SK-N-SH treated with all-trans-retinoic acid at 6 μM for 48 hours (cell line): ENCODE results near the gene ADD1.
A peak's percentile ranks its signal among the peaks of the same experiment; 100 is the strongest.

Experiments used
- ATAC-seq: fragments of 200-7000 bp; cut with Tn5 transposase; 3 replicates; pipeline ENCODE4 v1.9.1; 2020; ENCODE audit warnings: mild to moderate bottlenecking, moderate library complexity
- ARNTL ChIP-seq: fragments of 450-650 bp; formaldehyde crosslinking; IDR thresholded peaks from 2 replicates; pipeline ENCODE4 v1.5.0; 2020; ENCODE audit warnings: low read depth, mild to moderate bottlenecking, moderate library complexity, borderline replicate concordance
- BACH2 ChIP-seq: fragments of 250-450 bp; sonication (Bioruptor Pico); IDR thresholded peaks from 2 replicates; pipeline ENCODE4 v1.9.0; 2021; ENCODE audit warnings: mild to moderate bottlenecking, borderline replicate concordance
- CREB5 ChIP-seq: fragments of 250-450 bp; sonication (Bioruptor Pico); IDR thresholded peaks from 2 replicates; pipeline ENCODE4 v1.5.1; 2020; ENCODE audit warnings: low read depth, mild to moderate bottlenecking, moderate library complexity
- CSDC2 ChIP-seq: fragments of 250-450 bp; sonication (Bioruptor Pico); IDR thresholded peaks from 2 replicates; pipeline ENCODE4 v1.5.0; 2020; ENCODE audit warnings: mild to moderate bottlenecking, moderate library complexity
- CSRNP3 ChIP-seq: fragments of 250-450 bp; sonication (Bioruptor Pico); IDR thresholded peaks from 2 replicates; pipeline ENCODE4 v1.5.1; 2021; ENCODE audit warnings: mild to moderate bottlenecking, moderate library complexity
- ESRRG ChIP-seq: fragments of 250-450 bp; sonication (Bioruptor Pico); IDR thresholded peaks from 2 replicates; pipeline ENCODE4 v1.6.1; 2021; ENCODE audit warnings: mild to moderate bottlenecking
- GLIS3 ChIP-seq: fragments of 250-450 bp; sonication (Bioruptor Pico); IDR thresholded peaks from 2 replicates; pipeline ENCODE4 v1.5.0; 2020; ENCODE audit warnings: mild to moderate bottlenecking, moderate library complexity
- ISL1 ChIP-seq: fragments of 250-450 bp; sonication (Bioruptor Pico); IDR thresholded peaks from 2 replicates; pipeline ENCODE4 v2.1.2; 2022; ENCODE audit warnings: mild to moderate bottlenecking, moderate library complexity
- OSR1 ChIP-seq: fragments of 250-450 bp; sonication (Bioruptor Pico); IDR thresholded peaks from 2 replicates; pipeline ENCODE4 v1.8.0; 2022; ENCODE audit warnings: moderate library complexity, mild to moderate bottlenecking, inconsistent platforms
- PATZ1 ChIP-seq: fragments of 250-450 bp; sonication (Bioruptor Pico); IDR thresholded peaks from 2 replicates; pipeline ENCODE4 v1.8.0; 2020; ENCODE audit warnings: mild to moderate bottlenecking, moderate library complexity, borderline replicate concordance
- POU6F1 ChIP-seq: fragments of 250-450 bp; sonication (Bioruptor Pico); IDR thresholded peaks from 2 replicates; pipeline ENCODE4 v1.8.0; 2021; ENCODE audit warnings: low read depth, mild to moderate bottlenecking, moderate library complexity, borderline replicate concordance
- PPARA ChIP-seq: fragments of 250-450 bp; sonication (Bioruptor Pico); IDR thresholded peaks from 2 replicates; pipeline ENCODE4 v1.5.0; 2020; ENCODE audit warnings: mild to moderate bottlenecking, borderline replicate concordance
- RARB ChIP-seq: fragments of 250-450 bp; sonication (Bioruptor Pico); IDR thresholded peaks from 2 replicates; pipeline ENCODE4 v1.8.0; 2021; ENCODE audit warnings: mild to moderate bottlenecking, moderate library complexity
- SNAI2 ChIP-seq: fragments of 250-450 bp; sonication (Bioruptor Pico); IDR thresholded peaks from 2 replicates; pipeline ENCODE4 v1.5.0; 2020; ENCODE audit warnings: mild to moderate bottlenecking, moderate library complexity
- TOX ChIP-seq: fragments of 250-450 bp; sonication (Bioruptor Pico); IDR thresholded peaks from 2 replicates; pipeline ENCODE4 v1.8.0; 2021; ENCODE audit warnings: mild to moderate bottlenecking, moderate library complexity, borderline replicate concordance
- TSHZ2 ChIP-seq: fragments of 250-450 bp; sonication (Bioruptor Pico); IDR thresholded peaks from 2 replicates; pipeline ENCODE4 v1.5.0; 2020; ENCODE audit warnings: mild to moderate bottlenecking, moderate library complexity
- ZC3H10 ChIP-seq: fragments of 250-450 bp; sonication (Bioruptor Pico); IDR thresholded peaks from 2 replicates; pipeline ENCODE4 v1.5.1; 2021; ENCODE audit warnings: mild to moderate bottlenecking, moderate library complexity
- ZFP3 ChIP-seq: fragments of 250-450 bp; sonication (Bioruptor Pico); IDR thresholded peaks from 2 replicates; pipeline ENCODE4 v1.5.0; 2020; ENCODE audit warnings: mild to moderate bottlenecking, moderate library complexity
- ZFP30 ChIP-seq: fragments of 450-650 bp; formaldehyde crosslinking; IDR thresholded peaks from 2 replicates; pipeline ENCODE4 v1.5.0; 2022; ENCODE audit warnings: mild to moderate bottlenecking, moderate library complexity
- ZNF565 ChIP-seq: fragments of 450-650 bp; formaldehyde crosslinking; conservative IDR thresholded peaks from 2 replicates; pipeline ENCODE4 v1.5.0; 2020; ENCODE audit warnings: low read depth, mild to moderate bottlenecking, moderate library complexity
- ZNF70 ChIP-seq: fragments of 450-650 bp; formaldehyde crosslinking; IDR thresholded peaks from 2 replicates; pipeline ENCODE4 v1.5.0; 2020; ENCODE audit warnings: mild to moderate bottlenecking, moderate library complexity
- ZNF8 ChIP-seq: fragments of 450-650 bp; formaldehyde crosslinking; IDR thresholded peaks from 2 replicates; pipeline ENCODE4 v1.5.0; 2020; ENCODE audit warnings: mild to moderate bottlenecking, moderate library complexity

The ADD1 gene

GRCh38 chr4:2809610-2810180 lies 33.9 kb upstream of the ADD1 start:
- no peak for ATAC-seq
- TF ChIP-seq ESRRG, result no peak

- ATAC-seq, result no peak
- TF ChIP-seq ZFP3, result no peak
- no peak for TF ChIP-seq CSDC2 (CRISPR knock-in tag)
- TF ChIP-seq CREB5 (CRISPR knock-in tag), result no peak
- TF ChIP-seq ZNF70 (CRISPR knock-in tag), result no peak
- no peak for TF ChIP-seq ISL1
- no peak for TF ChIP-seq ZNF8 (CRISPR knock-in tag)
- TF ChIP-seq ZNF565 (CRISPR knock-in tag), result no peak
- TF ChIP-seq POU6F1 (CRISPR knock-in tag), result no peak
- no peak for TF ChIP-seq RARB (CRISPR knock-in tag)
- no peak for TF ChIP-seq PATZ1
- no peak for TF ChIP-seq GLIS3 (CRISPR knock-in tag)
- no peak for TF ChIP-seq OSR1 (CRISPR knock-in tag)
- TF ChIP-seq TOX, result no peak
- no peak for TF ChIP-seq TSHZ2 (CRISPR knock-in tag)
- no peak for TF ChIP-seq PPARA (CRISPR knock-in tag)
- no peak for TF ChIP-seq ARNTL
- no peak for TF ChIP-seq BACH2 (CRISPR knock-in tag)
- TF ChIP-seq CSRNP3 (CRISPR knock-in tag), result no peak
- TF ChIP-seq ZC3H10 (CRISPR knock-in tag), result no peak
- no peak for TF ChIP-seq SNAI2 (CRISPR knock-in tag)
- TF ChIP-seq, all 23 proteins: peak for 0
Measured at GRCh38 chr4:2810388-2810787, 33.3 kb upstream of the ADD1 start.

- peak; percentile 70 for ATAC-seq
- TF ChIP-seq POU6F1 (CRISPR knock-in tag) (no peak), OSR1 (CRISPR knock-in tag) (no peak), CSRNP3 (CRISPR knock-in tag) (no peak), ZFP30 (CRISPR knock-in tag) (no peak), ZFP3 (no peak)
Measured at GRCh38 chr4:2811830-2812611, 31.6 kb upstream of the ADD1 start.
